Stimulated activated CD4-positive, alpha-beta T cell treated with anti-CD3 and anti-CD28 coated beads, Interleukin-1b, Interleukin-23, amount 100 ng/mL, for 4 hours (primary cell): Measurements from ENCODE around the gene ATP8B1.
A peak's percentile ranks its signal among the peaks of the same experiment; 100 is the strongest.
"Not testable (repeated sequence)": the region's sequence is repeated elsewhere in the genome, so short reads cannot be mapped to it uniquely, and the experiment has no call there.

ENCODE experiments used
- DNase-seq, 2 donors: peaks; one replicate each; pipeline ENCODE4 v3.0.0-alpha.2; 2020; ENCODE audit warnings: low read depth in 2 of 2

Gene ATP8B1

DNA sequence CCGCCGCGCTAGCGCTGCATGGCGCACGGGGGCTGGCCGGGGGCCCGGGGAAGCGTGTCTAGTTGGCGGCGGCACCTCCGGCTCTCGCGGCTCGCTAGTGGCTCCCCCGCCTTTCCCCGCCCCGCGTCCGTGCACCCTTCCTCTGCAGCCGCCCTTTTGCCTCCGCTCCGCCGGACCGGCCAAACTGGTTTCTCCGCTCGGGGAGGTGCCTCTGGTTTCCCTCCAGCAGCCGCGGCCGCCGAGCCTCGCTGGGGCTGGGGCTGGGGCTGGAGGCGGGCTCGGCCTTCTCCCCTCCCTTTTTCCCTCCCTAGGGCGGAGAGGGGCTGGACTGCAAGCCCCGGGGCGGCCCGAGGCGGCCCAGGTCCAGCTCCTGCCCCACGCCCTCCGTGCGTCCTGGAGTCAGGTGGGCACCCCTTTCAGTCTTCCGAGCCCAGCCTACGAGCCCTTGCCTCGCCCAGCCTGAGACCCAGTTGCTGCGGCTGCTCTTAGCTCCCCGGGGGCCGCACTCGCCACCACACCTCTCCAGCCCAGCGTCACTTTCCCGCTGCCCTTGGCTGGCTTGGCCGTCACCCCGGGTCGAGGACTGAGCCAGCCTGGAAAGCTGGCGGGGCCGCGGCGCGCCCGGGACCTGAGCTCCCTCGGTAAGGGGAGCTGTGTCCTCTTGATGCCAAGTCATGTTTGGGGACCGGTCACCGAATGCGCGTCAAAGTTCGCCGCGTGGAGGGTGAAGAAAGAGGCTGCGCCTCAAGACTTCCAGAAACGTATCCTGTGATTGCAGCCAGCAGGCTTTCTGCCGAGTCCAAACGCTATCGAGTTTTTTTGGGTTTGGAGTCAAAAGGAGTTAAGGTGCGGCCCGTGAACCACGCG, at the start of gene ATP8B1:
ATP8B1 (minus strand) TSS at position 213 of the 867 bp plus-strand sequence. CDS start 71,508 bp downstream, outside the sequence.
- no peak for DNase-seq

DNA sequence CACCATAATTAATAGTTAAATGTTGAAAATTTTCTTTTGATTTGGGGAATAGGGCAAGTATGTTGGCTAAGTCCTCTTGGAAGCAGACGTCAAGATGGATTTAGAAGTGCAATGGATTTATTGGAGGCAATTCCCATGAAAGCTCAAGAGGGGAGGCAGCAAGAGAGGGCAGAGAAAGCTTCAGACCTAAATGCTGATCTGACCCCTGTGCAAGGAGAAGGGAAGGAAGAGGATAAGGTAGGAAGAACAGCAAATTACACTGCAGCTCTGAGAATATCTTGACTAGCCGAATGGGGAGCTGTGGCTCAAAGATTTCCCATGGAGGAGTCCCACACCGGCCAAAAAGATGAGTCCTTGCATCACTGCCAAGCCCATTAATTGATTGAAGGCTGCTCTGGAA, 46.9 kb upstream of the ATP8B1 start:
- DNase-seq, result no peak

DNA sequence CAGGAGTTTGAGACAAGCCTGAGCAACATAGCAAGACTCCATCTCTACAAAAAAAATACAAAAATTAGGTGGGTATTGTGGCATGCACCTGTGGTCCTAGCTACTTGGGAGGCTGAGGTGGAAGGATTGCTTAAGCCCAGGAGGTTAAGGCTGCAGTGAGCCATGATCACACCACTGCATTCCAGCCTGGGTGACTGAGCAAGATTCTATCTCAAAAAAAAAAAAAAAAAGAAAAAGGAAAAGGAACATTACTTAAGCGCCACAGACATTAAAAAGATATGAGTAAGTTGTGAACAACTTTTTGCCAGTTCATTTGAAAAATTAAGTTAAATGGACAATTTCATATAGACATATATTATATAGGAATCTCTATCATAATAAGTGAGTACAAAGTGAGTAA, 45.3 kb upstream of the ATP8B1 start:
- not testable (repeated sequence) for DNase-seq

DNA sequence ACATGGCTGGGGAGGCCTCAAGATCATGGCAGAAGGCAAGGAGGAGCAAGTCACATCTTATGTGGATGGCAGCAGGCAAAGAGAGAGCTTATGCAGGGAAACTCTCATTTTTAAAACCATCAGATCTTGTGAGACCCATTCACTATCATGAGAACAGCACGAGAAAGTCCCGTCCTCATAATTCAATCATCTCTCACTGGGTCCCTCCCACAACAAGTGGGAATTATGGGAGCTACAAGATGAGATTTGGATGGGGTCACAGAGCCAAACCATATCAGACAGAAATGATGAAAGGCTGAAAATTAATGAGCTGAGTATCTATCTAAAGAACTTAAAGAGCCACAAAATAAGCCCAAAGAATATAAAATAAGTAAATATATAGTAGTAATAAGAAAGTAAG, 44.3 kb upstream of the ATP8B1 start:
- DNase-seq, result not testable (repeated sequence)

DNA sequence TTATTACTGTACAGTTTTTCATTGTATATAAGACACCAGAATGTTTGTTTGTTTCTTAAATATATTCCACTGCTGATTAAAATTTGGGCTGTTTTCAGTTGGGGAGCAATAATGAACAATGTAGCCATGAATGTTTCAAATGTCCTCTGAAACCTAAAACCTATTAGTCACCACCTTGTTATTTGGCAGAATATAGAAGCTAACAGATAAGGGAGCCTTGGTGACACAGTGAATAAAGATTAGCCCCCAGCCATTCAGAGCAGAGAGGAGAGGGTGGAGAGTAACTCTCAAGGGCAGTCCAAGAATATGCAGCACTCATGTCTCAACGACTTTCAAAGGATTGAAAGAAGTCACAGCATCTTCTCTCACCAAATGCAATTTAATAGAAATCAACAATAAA, 43.1 kb upstream of the ATP8B1 start:
- no peak for DNase-seq

DNA sequence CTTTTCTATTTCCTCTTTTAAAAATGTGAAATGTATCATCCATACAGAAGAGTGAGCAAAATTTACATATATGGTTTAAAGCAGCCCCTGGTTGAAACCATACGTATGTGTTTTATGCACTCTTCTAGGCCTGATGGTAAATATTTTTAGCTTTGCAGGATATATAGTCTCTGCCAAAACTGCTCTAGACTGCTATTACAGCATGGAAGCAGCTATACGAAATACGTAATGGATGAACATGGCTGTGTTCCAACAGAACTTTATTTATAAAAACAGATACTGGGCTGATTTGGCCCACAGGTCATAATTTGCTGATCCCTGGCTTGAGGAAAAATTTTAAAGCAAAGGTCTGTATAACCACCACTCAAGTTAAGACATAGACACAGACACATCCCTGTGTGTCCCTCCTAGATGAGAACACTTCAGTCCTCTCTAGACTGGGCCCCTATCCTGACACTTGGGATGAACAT, 42.5 kb upstream of the ATP8B1 start:
- DNase-seq, result no peak

DNA sequence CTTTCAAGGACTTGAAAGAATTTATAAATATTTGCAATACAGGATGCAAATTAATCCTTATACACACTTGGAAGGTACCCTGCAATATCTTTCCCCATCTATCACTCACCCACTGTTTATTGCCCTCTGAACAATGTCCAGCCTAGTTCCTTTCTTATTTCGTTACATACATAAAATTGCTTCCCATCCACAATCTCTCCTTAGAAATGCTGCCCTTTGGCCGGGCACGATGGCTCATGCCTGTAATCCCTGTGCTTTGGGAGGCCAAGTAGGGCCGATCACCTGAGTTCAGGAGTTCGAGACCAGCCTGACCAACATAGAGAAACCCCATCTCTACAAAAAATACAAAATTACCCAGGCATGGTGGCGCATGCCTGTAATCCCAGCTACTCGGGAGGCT, 41.2 kb upstream of the ATP8B1 start:
- DNase-seq, result no peak

DNA sequence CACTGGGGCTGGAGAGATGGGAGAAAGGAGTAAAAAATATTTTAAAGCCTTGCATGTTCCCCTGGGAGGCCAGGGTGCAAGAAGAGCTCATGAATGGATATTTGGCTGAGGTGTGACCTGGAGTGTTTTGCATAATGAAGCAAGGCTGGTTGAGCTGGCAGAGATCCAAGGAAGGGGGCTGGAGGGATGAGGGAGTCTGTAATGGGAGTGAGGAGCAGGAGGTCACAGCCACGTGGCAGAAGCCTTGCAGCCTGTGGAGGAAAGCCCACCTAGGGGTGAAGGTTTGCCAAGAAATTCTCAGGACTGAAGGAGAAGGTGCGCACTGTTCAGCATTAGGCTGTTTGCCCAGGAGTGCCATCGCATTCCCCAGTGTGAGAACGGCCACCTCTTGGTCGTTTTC, 40.3 kb upstream of the ATP8B1 start:
- no peak for DNase-seq

DNA sequence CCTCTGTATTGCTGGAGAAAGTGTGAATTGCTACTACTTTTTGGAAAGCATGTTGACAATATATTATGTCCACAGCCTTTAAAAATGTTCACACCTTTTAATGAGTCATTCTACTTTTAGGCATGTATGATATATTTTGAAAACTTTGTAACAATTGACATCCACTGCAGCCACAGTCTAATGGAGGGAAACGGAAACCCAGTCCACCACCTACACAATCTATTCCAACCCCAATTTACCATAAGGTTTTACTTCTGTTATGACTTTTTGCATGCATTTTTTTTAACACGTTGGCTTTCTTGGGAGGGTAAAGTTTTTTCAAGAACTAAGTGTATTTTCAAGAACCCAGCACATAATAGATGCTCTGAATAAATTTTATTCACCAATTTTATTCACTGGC, 38.5 kb upstream of the ATP8B1 start:
- no peak for DNase-seq

DNA sequence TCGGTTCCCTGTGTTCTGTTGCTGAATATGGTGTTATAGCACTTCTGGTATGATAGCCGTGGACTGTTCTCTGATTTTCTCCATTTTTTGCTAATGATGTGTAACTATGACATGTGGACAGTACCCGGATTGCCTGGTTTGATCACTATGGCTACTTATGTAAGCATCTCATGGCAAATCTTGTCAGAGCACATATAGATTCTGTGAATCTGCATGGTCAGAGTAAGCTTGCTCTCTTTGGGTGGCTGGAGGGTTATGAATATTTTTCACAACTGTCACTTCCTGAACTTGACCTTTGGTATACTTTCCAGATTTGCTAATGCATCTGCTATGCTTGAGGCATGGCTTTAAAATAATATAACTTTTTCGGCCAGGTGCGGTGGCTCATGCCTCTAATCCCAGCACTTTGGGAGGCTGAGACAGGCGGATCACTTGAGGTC, 36.8 kb upstream of the ATP8B1 start:
- DNase-seq, result no peak

DNA sequence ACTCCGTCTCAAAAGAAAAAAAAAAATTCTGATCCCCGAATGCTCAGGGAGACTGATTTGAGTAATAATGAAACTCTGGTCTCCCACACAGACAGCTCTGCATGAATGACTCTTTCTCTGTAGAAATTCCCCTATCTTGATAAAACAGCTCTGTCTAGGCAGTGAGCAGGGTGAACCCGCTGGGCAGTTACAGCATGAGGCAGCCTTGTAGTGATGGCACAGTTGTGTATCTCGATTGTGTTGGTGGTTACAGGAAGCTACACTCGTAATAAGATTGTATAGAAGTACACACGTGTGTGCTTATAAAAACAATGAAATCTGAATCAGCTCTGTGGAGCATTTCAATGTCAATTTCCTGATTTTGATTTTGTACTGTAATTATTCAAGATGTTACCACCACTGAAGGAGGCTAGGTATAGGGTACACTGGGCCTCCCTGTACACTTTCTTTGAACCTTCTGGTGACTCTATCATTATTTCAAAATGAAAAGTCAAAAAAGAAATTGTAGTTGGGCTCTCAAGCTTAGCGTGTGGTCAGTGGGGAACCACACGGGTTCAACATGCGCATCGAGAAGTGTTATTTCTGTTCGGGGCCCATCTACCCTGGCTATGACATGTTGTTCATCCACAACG, 34.9 kb upstream of the ATP8B1 start:
- peak in 1 of 2 donors; percentile 23 for DNase-seq

DNA sequence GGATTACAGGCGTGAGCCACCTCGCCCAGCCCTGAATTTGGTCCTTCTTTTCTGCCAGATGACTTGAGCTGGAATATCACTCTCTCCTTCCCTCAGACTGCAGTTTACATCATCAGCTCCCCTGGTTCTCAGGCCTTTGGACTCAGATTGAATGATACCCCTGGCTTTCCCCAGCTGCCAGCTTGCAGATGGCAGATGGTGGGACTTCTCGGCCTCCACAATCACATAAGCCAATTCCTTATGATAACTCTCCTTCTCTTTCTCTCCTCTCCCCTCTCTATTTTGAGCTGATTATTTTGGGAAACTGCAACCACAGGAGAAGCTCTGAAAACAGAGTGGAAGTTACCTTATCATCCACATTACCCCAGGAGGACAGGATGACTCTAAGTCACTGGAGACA, 33.4 kb upstream of the ATP8B1 start:
- DNase-seq, result no peak

DNA sequence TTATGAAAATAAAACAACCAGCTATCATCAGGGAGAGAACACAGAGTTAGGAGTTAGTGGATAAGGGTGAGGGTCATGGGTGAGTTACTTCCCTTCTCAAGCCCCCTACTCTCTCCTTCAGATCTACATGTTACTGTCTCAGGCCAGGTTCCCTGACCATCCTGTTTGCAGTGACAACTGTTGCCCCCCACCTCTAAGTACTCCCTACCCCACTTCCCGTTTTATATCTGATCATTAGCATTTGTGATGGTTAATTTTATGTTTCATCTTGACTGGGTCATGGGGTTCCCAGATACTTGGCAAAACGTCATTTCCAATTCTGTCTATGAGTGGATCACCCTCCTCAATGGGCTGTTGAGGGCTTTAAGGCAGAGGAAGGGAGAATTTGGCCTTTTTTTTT, 32.8 kb upstream of the ATP8B1 start:
- no peak for DNase-seq

DNA sequence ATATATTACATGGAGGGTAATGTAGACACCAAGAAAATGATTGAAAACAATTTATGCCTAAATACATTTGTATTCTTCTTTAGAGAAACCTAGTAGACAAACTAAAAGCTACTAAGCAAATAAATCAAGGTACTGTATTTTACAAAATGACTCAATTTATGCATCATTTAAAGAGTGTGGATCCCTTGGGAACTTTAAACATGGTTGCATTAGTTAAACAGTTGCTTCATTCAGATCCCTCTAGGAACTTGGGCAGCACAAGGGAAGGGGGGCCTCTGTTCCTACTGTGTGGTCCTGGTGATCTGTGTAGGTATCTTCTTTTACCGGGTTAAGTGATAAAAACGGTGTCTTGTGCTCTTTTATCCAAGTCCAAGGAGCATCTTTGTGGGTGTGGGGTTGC, 31.5 kb upstream of the ATP8B1 start:
- no peak for DNase-seq

DNA sequence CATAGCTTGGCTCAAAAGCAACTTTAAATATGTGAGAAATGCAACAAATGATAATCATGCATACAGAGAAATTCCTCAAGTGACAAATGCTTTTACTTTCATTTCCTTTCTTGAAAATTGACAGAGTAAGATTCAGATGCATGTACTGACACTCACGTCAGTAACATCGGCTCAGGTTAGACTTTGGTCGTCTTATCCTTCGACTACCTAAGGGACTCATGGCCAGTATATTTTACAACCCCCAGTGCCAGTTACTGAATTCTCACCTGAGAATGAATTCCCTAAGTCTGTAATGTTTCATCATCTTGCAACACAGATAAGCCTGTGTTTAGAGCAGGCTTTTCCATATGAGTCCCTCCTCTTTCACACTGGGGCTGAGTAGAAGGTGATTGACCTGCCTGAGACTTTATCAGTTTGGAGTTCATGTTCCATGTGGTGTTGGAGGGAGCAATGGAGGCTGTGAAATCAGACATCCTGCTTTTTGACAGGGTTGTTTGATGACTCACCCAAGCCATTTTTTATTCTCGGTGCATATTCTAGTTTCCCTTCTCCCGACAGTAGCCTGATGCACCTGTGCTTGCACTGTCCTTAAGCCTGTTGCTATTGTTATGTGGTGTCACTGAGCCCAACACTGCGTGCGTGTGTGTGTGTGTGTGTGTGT, 30.5 kb upstream of the ATP8B1 start:
- no peak for DNase-seq

DNA sequence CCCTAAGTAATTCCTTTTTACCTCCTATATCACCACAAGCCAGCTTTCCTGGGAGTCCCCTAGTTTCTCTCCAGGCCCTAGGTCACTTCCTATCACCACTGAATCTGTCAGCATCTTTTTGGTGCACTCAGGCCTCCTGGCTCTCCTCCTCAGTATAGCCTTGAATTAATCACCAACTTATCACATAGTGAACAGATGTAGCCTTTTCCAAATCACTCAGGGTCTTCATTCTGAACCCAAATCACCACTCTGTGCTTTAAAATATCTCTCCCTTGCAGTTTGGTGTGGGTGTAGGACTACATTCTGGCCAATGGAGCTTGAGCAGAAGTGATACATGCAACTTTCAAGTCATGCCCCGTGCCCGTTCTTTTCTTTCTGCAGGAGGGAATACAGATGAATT, 29.6 kb upstream of the ATP8B1 start:
- no peak for DNase-seq

DNA sequence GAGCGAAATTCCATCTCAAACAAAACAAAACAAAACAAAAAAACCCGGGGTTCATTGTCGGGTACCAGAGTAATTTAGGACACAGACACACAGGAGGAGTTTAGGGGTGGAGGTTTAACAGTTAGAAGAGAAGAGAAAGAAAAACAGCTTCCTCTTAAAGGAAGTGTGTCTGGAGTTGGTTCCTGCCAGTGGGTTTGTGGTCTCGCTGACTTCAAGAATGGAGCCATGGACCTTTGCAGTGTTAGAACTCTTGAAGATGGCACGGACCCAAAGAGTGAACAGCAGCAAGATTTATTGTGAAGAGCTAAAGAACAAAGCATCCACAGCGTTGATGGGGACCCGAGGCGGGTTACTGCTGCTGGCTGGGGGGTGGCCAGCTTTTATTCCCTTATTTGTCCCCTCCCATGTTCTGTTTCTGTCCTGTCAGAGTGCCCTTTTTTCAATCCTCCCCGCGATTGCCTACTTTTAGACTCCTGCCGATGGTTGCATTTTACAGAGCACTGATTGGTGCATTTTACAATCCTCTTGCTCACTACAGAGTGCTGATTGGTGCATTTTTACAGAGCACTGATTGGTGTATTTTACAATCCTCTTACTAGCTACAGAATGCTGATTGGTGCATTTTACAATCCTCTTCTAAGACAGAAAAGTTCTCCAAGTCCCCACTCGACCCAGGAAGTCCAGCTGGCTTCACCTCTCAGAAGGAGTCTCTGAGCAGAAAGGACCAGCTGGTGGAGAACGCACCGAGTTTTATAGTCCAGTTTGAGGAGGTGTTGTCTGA, 28.7 kb upstream of the ATP8B1 start:
- DNase-seq, result no peak

DNA sequence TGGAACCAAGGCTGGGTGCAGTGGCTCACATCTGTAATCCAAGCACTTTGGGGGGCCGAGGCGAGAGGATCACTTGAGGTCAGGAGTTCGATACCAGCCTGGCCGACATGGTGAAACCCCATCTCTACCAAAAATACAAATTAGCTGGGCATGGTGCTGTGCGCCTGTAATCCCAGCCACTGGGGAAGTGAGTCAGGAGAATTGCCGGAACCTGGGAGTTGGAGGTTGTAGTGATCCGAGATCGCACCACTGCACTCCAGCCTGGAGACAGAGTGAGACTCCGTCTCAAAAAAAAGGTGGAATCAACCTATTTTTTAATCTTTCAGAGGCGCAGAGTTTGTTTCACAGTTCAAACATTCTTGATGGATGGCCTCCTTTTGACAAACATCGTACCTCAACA, 24.5 kb upstream of the ATP8B1 start:
- no peak for DNase-seq

DNA sequence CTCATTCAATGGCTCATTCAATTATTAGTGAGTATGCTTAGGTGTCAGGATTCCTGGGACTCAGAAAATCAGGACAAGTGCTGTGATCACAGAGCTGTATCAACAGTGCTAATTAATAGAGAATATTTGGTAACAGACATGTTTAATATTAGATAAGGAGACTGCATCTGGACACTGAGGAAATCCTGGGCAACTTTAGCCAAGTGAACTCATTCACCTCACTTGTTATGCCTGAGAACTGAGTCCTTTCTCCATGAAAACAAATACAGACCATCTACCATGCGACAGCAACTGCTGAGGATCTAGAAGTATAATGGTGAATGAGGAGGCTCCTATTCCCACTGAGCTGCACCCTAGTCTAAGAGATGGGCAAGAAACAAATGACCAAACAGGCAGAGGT, 23.1 kb upstream of the ATP8B1 start:
- no peak for DNase-seq

DNA sequence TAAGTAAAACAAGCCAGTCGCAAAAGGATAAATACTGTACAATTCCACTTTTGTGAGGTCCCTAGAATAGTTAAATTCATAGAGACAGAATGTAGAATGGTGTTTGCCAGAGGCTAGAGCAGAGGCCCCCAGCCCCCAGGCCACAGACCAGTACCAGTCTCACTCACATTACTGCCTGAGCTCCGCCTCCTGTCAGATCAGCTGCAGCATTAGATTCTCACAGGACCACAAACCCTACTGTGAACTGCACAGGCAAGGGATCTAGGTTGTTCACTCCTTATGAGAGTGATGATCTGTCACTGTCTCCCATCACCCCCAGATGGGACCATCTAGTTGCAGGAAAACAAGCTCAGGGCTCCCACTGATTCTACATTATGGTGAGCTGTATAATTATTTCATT, 17.5 kb upstream of the ATP8B1 start:
- DNase-seq, result not testable (repeated sequence)

DNA sequence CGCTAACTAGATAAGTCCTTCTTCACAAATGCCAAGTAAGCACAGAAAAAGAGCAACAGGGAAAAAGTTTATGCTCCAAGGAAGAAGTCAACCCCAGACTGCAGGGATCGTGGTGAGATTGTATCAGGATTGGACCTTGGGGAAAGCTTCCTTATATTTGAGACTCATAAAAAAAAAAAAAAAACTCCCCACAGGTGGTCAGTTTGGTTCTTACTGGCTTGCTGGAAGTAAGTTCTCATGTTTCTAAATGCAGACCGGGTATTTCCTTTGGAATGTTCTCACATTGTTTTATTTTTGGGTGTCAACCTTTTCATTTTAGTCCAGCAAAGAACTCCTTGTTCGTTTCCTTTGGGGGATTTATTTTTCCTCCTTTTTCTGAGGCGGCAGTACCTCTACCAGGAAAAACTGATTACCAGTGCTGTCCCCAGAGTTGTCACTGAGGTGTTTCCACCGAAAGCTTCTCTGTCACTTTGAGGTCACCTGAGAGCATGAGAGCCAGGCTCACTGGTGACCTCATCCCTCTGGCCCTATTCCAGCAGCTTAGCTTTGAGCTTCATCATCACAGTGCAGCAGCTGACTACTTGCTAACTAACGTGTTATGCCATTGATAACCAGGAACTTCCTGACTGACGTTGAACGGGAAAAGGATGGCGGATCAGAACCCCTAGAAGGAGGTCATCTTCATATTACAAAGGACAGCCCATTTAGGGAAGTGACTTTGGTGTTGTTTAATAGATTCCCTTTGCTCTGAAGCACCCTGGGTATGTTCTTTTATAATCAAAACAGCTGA, 16.8 kb upstream of the ATP8B1 start:
- no peak for DNase-seq
